AG08396 (cell line): Measurements from ENCODE around the gene APOC4.

Source experiments
- DNase-seq: peaks from one replicate; pipeline ENCODE4 v3.0.0; 2012; ENCODE audit warnings: low spot score, mixed read lengths

The APOC4 gene

GRCh38 chr19:44993926-44994537 lies 52.0 kb downstream of the APOC4 start:
- no peak for DNase-seq
